ENCODE results near the gene MYO9B.

DNA sequence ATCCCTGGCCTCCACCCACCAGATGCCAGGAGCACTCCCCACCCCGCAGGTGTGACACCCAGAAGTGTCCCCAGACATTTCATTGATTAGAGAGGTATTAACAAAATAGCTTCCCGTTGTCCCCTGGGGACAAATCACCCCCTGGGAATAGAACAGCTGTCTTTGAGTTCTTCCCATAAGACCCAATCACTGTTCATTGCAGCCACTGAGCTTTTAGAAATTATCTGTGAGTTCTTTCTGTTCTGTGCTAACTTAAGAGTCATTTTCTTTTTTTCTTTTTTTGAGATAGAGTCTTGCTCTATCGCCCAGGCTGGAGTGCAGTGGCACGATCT lies 32.8 kb downstream of the MYO9B start:
- TF ChIP-seq, protein P1, sequence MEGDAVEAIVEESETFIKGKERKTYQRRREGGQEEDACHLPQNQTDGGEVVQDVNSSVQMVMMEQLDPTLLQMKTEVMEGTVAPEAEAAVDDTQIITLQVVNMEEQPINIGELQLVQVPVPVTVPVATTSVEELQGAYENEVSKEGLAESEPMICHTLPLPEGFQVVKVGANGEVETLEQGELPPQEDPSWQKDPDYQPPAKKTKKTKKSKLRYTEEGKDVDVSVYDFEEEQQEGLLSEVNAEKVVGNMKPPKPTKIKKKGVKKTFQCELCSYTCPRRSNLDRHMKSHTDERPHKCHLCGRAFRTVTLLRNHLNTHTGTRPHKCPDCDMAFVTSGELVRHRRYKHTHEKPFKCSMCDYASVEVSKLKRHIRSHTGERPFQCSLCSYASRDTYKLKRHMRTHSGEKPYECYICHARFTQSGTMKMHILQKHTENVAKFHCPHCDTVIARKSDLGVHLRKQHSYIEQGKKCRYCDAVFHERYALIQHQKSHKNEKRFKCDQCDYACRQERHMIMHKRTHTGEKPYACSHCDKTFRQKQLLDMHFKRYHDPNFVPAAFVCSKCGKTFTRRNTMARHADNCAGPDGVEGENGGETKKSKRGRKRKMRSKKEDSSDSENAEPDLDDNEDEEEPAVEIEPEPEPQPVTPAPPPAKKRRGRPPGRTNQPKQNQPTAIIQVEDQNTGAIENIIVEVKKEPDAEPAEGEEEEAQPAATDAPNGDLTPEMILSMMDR (IDR thresholded peaks at IDR 0.05 in 8 of 11, conservative IDR thresholded peaks at IDR 0.05 in 3 of 11): no peak
- no peak for TF ChIP-seq POLR2A (IDR thresholded peaks at IDR 0.05)
- no peak for TF ChIP-seq POLR2AphosphoS5 (IDR thresholded peaks at IDR 0.05)

Data from spleen (tissue), 7 donors.